ENCODE measurements around the gene NKX3-2.
"Not testable (repeated sequence)": the region's sequence is repeated elsewhere in the genome, so short reads cannot be mapped to it uniquely, and the experiment has no call there.

NKX3-2 gene
- total RNA-seq = 0 to 0.24 (median 0) reads per million in 4 experiments

DNA sequence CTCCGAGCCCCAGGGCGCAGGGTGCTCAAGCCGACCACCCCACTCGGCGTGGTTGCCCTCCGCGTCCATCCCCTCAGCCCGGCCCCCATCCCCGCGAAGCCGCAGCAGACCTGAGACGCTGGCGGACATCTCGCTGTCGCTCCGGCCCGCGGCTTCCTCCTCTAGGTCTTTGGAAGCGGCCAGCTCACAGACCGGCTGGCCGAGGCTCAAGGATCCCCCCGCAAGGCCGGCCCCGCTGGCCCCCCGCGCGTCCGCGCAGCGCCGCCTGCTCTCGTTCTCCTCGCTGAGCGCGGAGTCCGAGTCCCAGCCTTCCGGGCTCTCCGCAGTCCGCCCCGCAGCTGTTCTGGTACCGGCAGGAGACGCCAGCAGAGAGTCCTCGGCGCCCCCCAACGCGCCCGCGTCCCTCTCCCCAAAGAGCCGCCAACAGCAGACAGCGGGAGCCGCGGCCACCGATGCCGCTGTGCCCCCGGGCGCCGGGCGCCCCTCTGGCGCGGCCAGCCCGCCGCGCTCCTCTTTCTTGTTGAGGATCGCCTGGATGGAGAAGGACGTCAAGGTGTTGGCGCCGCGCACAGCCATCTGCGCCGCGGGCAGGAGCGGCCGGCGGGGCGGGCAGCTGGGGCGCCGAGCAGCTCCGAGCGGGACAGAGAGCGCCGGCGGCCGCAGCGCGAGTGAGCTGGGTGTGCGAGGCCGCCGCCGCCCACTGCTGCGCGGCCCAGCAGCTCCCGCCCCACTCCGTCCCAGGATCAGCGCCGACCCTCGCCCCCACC lies at the start of gene NKX3-2:
Gene NKX3-2, minus strand, starts transcription at position 670 of the 767 bp plus-strand sequence. Its CDS starts 94 bp downstream, at position 576.
- DNase-seq = no peak

DNA sequence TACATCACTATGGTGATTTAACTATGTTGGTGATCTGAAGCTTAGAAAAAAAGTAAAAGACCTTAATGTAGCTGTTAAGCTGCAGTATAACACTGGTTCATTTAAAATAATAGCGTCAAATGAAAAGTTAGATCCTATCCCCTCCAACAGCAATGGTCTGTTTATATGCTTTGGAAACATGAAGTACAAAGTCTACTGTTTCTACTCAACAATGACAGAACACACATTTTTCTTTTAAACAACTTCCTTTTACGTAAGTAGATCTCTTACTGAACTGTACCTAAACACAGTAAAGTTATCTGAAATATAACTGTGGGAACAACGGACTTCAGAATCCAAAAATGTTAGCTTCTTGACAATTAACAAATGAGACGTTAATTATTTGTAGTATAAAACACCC lies 47.9 kb upstream of the NKX3-2 start:
- no peak for DNase-seq

DNA sequence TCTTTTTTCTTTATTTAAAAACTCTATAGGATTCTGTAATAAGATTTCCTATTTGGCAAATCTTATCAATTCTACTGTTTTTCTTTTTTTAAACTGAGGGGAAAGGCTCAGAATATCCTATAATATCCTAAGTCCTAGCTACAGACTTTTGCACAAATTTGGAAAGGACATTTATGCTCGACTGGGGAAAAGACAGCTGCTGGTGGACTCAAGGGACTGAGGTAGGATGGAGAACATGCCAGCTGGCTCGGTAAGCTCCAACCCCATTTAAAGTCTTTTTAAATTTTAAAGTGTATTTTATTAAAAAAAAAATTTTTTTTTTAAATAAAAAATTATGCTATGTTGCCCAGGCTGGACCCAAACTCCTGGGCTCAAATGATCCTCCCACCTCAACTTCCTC lies 46.5 kb upstream of the NKX3-2 start:
- DNase-seq = no peak

DNA sequence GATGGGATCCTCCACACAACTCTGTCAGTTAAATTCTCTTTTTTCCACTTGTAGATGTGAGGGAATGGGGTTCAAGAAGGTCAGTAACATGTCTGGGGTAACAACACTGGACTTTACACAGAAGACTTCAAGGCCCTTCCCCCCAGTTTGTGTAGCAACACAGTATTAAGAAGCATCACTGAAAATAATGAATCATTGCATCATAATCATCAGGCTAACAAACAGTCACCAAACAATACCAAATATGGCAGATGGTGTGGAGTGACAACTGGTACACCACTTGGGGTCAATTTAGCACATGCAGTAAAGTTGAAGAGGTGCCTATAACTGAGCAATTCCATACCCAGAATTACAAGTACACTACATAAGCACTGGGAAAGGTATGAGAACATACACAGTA lies 44.6 kb upstream of the NKX3-2 start:
- DNase-seq = no peak

DNA sequence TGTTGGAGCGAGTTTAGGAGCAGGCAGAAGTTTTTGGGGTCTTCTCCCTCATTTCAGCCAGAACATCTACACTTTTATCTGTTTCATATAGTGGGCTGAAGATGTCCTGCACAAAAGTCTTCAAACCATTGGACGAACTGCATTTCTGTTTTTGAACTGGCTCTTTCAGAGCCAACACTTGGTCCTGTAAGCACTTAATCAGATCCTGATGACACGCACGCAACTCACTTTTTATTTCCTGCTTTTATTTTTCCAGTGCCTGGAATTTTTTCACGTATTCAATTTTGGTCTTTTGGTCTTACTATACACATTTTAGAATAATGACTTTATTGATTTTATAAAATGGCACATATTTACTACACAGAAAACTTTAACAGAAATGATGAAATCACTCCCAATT lies 40.2 kb upstream of the NKX3-2 start:
- DNase-seq = no peak

DNA sequence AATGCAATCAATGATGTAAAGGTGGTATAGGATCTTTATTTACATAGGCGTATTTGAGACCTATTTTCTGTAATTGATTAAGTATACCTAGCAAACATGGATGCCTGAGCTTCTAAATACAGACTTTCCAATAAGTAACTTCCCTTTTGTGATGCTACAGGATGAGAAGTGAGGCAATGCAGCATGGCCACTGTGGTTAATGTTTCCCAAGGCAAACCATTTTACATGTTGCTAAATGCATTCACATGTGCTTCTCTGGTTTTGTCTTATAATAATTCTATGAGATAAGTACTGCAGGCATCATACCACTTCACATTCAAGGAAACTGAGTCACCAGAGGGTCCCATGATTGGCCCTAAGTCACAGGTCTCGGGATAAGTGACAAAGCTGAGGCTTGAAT lies 35.7 kb upstream of the NKX3-2 start:
- DNase-seq = no peak

DNA sequence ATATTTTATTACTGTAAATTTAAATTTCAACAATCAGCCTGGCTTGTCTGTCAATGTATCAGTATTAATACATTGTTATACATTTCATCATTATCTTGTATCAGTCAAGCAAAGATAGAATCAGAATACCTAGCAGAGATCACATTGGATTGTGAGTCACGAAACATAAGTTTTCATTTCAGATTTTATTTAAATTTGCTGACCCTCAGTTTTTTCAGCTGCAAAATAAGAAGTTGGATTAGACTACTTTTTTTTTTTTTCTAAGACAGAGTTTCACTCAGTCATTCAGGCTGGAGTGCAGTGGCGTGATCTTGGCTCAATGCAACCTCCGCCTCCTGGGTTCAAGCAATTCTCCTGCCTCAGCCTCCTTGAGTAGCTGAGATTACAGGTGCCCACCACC lies 33.4 kb upstream of the NKX3-2 start:
- no peak for DNase-seq

DNA sequence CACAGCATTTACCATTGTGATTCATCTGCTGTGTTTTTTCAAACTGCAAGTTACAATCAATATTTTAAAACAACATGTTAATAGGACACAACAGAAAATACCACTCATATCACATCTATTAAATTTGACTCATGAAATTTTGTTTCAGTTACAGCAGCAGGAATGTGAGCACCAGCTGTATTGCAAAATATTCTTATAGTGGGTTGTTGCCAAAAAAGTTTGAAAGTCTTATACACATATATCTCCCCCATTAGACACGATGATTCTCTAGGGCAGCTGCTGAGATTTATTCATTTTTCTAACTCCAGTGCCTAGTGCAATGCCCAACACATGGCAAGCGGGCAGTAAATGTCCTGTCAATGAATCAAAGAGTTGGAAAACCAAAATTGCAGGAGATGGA lies 26.6 kb upstream of the NKX3-2 start:
- DNase-seq = no peak

DNA sequence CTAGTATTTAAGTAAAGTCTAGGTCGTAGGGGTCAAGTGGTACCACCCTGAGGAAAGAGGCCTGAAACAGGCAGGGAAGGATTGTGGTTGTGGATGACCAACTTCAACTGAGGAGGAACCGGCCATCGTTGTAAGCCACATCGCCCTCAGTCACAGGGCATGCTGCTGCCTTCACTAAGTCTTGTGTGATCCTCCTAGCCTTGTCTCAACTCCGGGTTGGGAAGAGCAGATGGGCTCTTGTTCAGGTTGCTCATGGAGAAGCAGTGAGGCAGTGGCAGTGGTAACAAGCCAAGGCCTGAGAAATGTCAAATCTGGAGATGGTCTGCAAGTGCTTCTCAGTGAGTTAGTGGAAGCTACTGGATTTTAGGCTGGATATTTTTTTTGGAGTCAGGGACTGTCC lies 22.8 kb upstream of the NKX3-2 start:
- no peak for DNase-seq

DNA sequence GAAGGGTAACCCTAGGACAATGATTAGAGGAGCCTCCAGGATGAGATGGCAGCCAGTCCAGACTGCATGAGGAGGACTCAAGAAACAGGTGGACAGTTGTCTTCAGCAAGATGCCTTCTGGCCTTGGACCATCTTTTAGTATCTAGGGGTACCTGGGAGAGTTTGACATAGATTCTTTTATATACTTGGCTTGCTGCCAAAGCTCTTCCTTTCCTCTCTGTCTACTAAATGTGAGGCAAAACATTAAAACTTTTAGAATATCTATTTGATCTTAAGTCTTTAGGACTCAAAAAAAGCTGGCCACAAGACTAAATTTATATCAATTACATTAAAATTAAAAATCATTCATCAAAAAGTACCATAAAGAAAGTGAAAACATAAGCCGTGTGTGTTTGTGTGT lies 18.6 kb upstream of the NKX3-2 start:
- no peak for DNase-seq

DNA sequence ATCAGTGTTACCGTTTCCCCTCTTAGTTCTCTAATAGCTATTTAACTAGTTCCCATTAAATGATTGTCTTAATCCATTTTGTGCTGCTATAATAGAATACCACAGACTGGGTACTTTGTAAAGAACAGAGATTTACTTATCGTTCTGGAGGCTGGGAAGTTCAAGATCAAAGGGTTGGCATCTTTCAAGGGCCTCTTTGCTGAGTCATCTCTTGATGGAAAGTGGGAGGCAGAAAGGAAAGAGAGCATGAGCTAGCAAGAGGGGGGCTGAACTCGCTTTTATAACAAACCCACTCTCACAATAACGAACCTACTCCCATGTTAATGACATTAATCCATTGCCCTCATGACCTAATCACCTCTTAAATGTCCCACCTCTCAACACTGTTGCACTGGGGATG lies 17.4 kb upstream of the NKX3-2 start:
- DNase-seq = no peak

DNA sequence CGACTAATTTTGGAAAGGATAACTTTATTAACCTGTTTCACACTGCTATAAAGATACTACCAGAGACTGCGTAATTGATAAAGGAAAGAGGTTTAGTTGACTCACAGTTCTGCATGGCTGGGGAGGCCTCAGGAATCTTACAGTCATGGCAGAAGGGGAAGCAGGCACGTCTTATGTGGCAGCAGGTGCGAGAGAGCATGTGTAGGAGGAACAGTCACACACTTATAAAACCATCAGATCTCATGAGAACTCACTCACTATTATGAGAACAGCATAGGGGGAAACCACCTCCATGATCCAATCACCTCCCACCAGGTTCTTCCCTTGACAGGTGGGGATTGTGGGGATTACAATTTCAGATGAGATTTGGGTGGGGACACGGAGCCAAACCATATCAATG lies 15.8 kb upstream of the NKX3-2 start:
- not testable (repeated sequence) for DNase-seq

DNA sequence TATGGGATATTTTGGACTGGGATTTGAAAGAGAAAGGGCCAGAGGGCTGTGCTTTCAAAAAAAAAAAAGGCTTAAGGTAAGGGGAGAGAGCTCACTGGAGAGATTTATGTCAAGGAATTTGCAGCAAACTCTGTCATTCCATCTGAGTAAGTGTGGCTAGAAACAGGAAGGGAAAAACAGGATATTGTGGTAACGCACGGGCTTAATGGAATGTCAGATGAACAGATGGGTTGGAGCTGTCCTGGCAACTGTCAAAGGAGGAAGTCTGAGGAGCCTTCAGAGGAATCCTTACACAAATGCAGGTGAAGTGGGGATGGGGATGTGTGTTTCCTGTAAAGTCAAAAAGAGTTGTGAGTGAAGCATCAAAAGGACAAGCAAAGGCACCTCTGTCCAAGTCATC lies 15.1 kb upstream of the NKX3-2 start:
- no peak for DNase-seq

DNA sequence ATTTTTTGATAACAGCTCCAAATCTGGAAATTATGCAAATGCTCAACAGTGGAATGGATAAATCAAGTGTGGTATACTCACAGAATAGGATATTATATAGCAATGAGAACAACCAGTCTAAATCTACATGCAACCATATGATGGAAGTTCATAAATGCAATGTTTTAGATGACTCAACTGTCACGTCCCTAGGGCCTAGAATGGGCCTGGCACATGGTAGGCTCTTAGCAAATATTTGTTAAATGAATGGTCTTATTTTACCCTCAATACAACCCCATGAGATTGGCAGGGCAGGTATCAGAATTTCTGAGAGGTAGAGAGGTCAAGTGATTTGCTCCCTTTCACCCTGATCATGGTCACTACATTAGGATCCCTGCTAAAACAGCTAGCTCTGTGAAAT lies 14.6 kb upstream of the NKX3-2 start:
- DNase-seq = no peak

DNA sequence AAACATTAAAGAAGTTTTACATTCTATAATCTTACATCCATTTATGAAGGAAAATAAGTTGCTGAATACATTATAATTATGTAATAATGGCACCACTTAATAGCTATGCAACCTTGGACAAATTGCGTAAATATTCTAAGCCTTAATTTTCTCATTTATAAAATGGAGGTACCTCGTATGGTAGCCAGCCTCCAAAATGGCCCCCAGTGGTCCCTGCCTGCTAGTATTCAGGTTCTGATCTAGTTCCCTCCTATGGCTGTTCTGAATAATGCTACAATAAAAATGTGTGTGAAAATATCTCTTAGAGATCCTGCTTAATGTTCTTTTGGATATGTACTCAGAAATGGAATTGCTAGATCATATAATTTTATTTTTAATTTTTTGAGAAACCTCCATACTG lies 11.0 kb upstream of the NKX3-2 start:
- no peak for DNase-seq

DNA sequence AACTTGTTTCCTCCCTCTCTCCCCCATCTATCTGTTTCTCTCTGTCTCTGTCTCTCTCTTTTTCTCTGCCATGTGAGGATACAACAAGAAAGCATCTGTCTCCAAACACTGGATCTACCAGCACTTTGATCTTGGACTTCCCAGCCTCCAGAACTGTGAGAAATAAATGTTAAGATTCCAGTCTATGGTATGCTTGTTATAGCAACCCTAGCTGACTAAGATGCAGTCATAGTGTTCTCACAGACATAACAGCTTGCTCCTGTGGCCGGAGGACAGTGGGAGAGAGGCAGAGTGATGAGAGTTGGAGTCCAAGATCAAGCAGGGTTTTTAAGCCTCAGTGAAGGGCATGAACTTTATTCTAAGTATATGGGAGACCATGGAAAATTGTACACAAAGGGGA lies 8.8 kb upstream of the NKX3-2 start:
- DNase-seq = no peak

DNA sequence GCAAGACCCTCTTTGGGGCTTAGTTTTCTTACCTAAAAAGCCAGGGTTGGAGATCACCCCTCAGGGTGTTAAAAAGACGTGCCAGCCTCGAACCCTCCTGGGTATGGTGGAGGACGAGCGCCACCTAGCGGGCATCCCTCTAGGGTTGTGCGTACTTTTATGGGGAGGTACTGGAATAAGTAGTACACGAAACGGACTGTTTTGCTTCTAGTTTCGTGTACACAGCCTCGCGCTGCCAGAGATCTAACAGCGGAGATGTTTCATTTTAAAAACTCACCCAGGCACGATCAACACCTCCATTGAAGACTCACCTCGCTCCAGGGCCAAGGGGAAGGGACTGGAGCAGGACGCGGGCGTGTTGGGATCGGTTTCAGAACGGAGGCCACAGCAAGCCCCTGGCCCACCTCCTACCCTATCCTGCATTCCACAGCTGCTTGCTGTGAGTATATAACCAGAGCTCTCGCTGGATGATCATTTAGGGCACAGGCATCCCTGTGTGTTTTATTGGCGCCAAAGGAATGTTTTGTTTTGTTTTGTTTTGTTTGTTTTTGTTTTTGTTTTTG lies 4.8 kb upstream of the NKX3-2 start:
- peak; percentile 70 for DNase-seq

DNA sequence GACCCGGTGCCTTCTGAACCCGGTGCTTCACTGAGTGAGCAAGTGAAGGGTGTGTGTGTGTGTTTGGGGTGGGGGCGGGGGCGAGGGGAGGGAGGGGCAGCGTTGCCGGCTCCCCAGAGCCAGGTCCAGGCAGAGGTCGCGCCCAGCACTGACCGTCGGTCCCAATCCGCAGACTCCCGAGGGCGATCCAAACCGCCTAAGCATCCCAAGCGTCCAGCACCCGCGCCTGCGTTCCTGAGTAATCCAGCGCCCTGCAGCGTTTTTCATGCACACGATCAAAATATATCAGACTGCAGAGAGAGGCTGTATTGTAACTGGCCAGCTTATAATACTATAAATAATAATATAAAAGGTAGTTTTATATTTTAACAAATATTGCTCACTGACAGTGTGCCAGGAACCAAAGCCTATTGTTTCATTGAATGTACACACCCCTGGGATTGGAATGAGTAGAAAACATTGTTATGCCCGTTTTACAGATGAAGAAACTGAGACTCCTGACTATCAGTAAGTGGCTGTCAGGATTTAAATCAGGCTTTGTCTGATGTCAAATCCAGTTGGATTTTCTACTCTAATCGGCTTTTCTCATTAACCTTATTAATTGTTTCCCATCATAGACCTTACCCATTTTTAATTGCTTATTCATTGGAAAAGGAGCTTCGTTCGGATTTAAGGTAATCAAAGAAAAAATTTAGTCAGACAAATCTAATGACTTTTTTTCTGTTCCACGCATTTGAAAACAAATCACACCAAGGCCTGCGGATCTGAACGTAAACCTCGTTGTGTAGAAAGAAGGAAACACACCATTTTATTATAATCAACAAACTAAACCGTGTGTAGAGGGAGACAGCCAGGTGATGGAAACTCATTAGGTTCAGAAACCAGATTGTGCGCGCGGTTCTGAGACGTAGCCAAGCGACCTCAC lies 4.0 kb upstream of the NKX3-2 start:
- no peak for DNase-seq

DNA sequence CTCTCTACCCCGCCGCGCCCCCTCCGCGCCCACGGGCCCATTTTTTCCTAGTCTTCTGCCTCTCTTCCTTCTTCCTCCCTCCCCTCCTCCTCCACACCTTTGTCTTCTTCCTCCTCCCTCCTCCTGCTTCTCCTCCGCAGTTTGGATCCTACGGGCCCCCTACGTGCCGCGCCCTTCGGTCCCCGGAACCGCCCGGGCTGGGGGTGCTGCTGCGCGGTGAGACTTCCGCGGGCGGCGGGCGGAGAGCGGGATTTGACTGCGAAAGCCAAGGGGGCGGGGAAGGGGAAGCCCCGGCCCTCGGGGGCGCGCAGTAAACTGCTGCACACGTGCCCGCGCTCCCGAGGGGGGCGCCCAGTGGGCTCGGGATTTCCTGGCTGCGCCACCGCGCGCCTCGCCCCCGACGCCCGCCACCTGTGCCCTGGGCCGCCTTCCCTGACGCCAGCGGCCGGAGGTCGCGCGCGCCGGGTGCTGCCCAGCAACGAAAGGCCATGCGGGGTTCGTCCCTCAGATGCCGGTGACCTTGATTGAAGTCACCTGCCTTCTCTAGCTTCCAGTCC lies 3.3 kb upstream of the NKX3-2 start:
- DNase-seq = peak; percentile 6

DNA sequence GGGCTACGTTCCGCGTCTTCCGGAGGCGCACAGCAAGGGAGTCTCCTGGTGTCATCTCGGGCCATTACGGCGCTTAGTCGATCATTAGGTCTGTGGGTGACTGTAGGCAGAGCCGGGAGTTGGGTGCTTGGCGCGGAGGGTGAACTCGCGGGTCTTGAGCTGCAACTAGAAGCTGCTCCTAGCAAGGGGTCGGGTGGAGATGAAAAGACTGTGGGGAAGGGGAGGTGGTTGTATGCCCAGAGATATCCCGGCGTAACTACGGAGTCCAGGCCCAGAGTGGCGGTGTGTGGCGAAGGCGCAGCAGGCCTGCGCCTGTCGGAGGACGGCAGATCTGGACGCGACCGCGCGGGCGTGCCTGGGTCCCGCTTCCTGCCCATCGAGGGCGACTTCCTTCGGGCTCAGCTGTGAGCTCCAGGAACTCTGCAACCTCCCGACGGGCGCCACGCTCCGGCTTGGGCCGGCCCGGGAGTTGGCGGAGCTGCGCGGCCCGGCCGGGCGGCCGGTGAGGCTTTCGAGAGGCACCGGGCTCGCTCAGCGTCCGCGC lies 2.7 kb upstream of the NKX3-2 start:
- DNase-seq = no peak

DNA sequence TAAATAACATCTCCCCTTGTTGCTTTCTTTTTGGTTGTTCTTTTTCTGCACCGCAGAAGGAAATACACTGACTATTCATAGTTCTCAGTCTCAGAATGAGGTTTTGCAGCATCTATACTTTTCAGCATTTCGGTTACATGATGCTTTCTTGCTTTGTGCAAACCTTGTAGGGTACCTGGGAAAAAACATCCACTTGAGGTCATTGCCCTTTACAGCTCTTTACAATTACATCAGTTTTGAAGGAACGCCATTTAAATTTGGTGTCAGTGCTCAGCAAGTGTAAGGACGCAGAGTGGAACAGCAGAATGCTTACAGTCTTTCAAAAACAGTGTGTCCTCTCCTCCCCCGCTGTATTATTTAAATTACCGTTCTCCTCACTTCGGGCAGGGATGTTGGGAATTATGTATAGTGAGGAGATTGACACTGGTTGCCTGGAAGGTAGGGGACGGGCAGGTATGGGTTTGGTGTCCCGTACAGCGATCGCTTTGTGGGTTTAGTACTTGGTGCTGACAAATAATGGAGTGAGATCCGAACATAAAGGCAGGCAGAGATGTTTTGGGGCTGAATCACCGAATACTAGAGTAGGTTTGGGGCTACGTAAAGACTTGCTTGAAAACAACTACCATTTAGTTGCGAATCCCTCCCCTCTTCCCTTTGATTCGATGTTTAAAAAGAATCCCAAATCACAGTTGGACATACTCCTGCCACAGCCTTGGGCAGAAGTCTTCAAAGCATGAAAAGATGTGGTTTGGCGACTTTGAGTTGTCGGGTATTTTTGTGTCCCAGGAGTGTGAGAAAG lies 2.0 kb upstream of the NKX3-2 start:
- DNase-seq = no peak

DNA sequence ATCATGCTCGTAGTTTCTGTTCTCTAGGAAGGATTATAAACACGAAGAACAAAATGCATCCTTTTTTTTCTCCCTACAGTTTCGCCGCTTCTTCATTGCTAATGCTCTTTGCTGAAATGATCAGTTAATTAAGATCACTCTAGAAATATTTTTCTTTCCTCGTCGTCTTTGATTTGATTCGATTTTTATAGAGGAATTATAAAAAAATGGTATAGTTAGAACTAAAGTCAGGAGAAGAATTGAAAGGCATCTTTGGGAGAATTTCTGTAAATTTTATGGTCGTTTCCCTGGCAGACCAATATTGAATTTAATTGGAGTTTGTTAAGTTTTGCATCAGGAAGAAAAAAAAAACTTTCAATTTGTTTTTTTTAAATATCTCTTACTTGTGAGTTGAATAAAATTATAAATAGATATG lies 1.1 kb upstream of the NKX3-2 start:
- no peak for DNase-seq

All from effector CD8-positive, alpha-beta T cell (primary cell).